ENCODE results near the gene DNMBP.
"Not testable (repeated sequence)": the region's sequence is repeated elsewhere in the genome, so short reads cannot be mapped to it uniquely, and the experiment has no call there.

DNMBP gene

DNA sequence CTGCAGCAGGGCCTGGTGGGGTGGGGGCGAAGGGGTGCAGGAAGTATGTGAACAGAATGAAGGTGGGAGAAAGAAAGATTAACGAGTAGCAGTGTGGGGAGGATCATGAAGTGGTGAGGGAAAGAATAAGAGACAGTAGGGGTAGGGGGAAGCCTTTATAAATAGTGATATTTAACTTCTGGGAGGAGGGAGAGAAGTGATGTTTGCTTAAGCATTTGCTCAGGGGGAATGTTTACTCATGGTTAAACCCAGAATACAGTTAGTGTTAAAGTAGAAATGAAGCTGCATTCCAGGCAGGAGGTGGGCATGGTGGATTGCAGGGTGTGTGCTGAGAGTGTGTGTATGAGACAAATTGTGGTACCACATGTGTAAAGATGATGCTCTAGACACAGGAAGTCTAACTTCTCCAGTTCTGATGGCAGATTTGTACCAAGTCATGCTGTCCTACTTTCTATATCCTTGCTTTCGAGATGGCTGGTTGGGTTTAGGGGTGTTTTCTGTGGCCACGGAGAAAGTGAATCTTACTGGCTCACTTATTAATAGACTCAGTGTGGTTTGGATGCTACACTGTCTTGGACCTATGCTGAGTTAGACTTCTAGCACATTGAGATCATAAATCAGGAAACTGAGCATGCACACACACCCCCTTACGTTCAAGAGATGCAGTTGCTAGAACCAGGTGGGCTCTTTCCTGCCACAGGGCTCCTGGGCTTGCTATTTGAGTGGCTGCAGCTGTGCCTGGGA, 10.6 kb upstream of the DNMBP start:
- no peak overlapping the region for H3K4me3 ChIP-seq (ENCODE audit: low read length in 2 of 2)
- no peaks in the 10 kb centered on the region for H3K27me3 ChIP-seq (ENCODE audit: control insufficient read depth in 2 of 2, insufficient read depth in 2 of 2, low read length in 2 of 2)
- no peaks in the 10 kb centered on the region for H3K9me3 ChIP-seq (ENCODE audit: control insufficient read depth in 2 of 2, low read length in 2 of 2)
- H3K9ac ChIP-seq (ENCODE audit: low read depth in 1 of 2, low read length in 2 of 2), result no peak overlapping the region
- H3K36me3 ChIP-seq (ENCODE audit: control insufficient read depth in 2 of 2, insufficient read depth in 2 of 2, low read length in 2 of 2), result no peaks in the 10 kb centered on the region
- peaks cover 0 to 4% of the 10 kb centered on the region in 2 donors for H3K4me1 ChIP-seq (ENCODE audit: control insufficient read depth in 2 of 2, insufficient read depth in 2 of 2, low read length in 2 of 2)
- no peak overlapping the region for H3K27ac ChIP-seq (ENCODE audit: low read depth in 2 of 2, low read length in 2 of 2)

- Histone ChIP-seq H3K4me1 (ENCODE audit: control insufficient read depth in 2 of 2, insufficient read depth in 2 of 2, low read length in 2 of 2) (peaks cover 0 to 4% of the 10 kb centered on the region in 2 donors), H3K4me3 (ENCODE audit: low read length in 2 of 2) (no peak overlapping the region), H3K27me3 (ENCODE audit: control insufficient read depth in 2 of 2, insufficient read depth in 2 of 2, low read length in 2 of 2) (no peaks in the 10 kb centered on the region), H3K27ac (ENCODE audit: low read depth in 2 of 2, low read length in 2 of 2) (no peak overlapping the region), H3K36me3 (ENCODE audit: control insufficient read depth in 2 of 2, insufficient read depth in 2 of 2, low read length in 2 of 2) (no peaks in the 10 kb centered on the region), H3K9me3 (ENCODE audit: control insufficient read depth in 2 of 2, low read length in 2 of 2) (no peaks in the 10 kb centered on the region), H3K9ac (ENCODE audit: low read depth in 1 of 2, low read length in 2 of 2) (no peak overlapping the region)
Measured at GRCh38 chr10:100019787-100020141, 10.0 kb upstream of the DNMBP start.

- no peak overlapping the region for H3K4me3 ChIP-seq (ENCODE audit: low read length in 2 of 2)
- H3K27me3 ChIP-seq (ENCODE audit: control insufficient read depth in 2 of 2, insufficient read depth in 2 of 2, low read length in 2 of 2), result no peaks in the 10 kb centered on the region
- H3K27ac ChIP-seq (ENCODE audit: low read depth in 2 of 2, low read length in 2 of 2), result no peak overlapping the region
- H3K36me3 ChIP-seq (ENCODE audit: control insufficient read depth in 2 of 2, insufficient read depth in 2 of 2, low read length in 2 of 2), result no peaks in the 10 kb centered on the region
- peaks cover 0 to 6% of the 10 kb centered on the region in 2 donors for H3K4me1 ChIP-seq (ENCODE audit: control insufficient read depth in 2 of 2, insufficient read depth in 2 of 2, low read length in 2 of 2)
- H3K9ac ChIP-seq (ENCODE audit: low read depth in 1 of 2, low read length in 2 of 2), result no peak overlapping the region
- H3K9me3 ChIP-seq (ENCODE audit: control insufficient read depth in 2 of 2, low read length in 2 of 2), result no peaks in the 10 kb centered on the region
Measured at GRCh38 chr10:100014071-100014762, 4.5 kb upstream of the DNMBP start.

DNA sequence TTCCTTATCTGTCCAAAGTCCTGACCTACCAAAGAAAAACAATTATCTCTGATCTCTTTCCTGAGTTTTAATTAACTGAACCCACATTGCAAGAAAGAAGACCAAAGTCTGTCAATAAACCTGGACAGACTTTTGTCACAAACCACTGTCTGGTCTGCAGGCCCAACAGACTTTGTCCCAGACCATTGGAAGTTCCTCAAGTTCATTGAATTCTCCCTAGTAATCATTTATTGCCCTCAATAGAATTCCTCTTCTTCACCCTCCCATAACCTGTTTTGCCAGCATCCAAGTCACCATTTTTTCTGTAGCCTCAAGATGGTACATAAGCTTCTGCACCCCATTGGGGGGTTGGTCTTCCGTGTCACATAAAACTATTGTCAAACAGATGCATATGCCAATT, 3.9 kb upstream of the DNMBP start:
- H3K4me3 ChIP-seq (ENCODE audit: low read length in 2 of 2), result no peak overlapping the region
- no peaks in the 10 kb centered on the region for H3K27me3 ChIP-seq (ENCODE audit: control insufficient read depth in 2 of 2, insufficient read depth in 2 of 2, low read length in 2 of 2)
- H3K9me3 ChIP-seq (ENCODE audit: control insufficient read depth in 2 of 2, low read length in 2 of 2), result no peaks in the 10 kb centered on the region
- H3K27ac ChIP-seq (ENCODE audit: low read depth in 2 of 2, low read length in 2 of 2), result no peak overlapping the region
- no peaks in the 10 kb centered on the region for H3K36me3 ChIP-seq (ENCODE audit: control insufficient read depth in 2 of 2, insufficient read depth in 2 of 2, low read length in 2 of 2)
- no peak overlapping the region for H3K9ac ChIP-seq (ENCODE audit: low read depth in 1 of 2, low read length in 2 of 2)
- H3K4me1 ChIP-seq (ENCODE audit: control insufficient read depth in 2 of 2, insufficient read depth in 2 of 2, low read length in 2 of 2), result peaks cover 4 to 11% of the 10 kb centered on the region in 2 donors

DNA sequence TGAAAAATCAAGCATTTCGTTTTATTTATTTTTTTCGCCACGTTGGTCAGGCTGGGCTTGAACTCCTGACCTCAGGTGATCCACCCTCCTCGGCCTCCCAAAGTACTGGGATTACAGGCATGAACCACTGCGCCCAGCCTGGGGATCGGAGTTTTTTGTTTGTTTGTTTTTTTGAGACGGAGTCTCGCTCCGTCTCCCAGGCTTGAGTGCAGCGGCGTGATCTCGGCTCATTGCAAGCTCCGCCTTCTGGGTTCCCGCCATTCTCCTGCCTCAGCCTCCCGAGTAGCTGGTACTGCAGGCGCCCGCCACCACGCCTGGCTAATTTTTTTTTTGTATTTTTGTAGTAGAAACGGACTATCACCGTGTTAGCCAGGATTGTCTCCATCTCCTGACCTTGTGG, 2.2 kb upstream of the DNMBP start:
- H3K27ac ChIP-seq (ENCODE audit: low read depth in 2 of 2, low read length in 2 of 2); H3K4me3 ChIP-seq (ENCODE audit: low read length in 2 of 2); H3K9me3 ChIP-seq (ENCODE audit: control insufficient read depth in 2 of 2, low read length in 2 of 2); H3K27me3 ChIP-seq (ENCODE audit: control insufficient read depth in 2 of 2, insufficient read depth in 2 of 2, low read length in 2 of 2); H3K36me3 ChIP-seq (ENCODE audit: control insufficient read depth in 2 of 2, insufficient read depth in 2 of 2, low read length in 2 of 2); H3K9ac ChIP-seq (ENCODE audit: low read depth in 1 of 2, low read length in 2 of 2): not testable (repeated sequence)
- H3K4me1 ChIP-seq (ENCODE audit: control insufficient read depth in 2 of 2, insufficient read depth in 2 of 2, low read length in 2 of 2), result peaks cover 12 to 20% of the 10 kb centered on the region in 2 donors

GRCh38 chr10:100009283-100009792, 409 bp downstream of the DNMBP start:
- H3K4me1 ChIP-seq (ENCODE audit: control insufficient read depth in 2 of 2, insufficient read depth in 2 of 2, low read length in 2 of 2), result peaks cover 12 to 24% of the 10 kb centered on the region in 2 donors
- H3K27ac ChIP-seq (ENCODE audit: low read depth in 2 of 2, low read length in 2 of 2), result peak overlapping the region in 1 of 2 donors; percentile 59
- H3K9ac ChIP-seq (ENCODE audit: low read depth in 1 of 2, low read length in 2 of 2), result peak overlapping the region; percentile 74 to 81
- peak overlapping the region; percentile 81 to 95 for H3K4me3 ChIP-seq (ENCODE audit: low read length in 2 of 2)
- H3K36me3 ChIP-seq (ENCODE audit: control insufficient read depth in 2 of 2, insufficient read depth in 2 of 2, low read length in 2 of 2), result no peaks in the 10 kb centered on the region
- H3K9me3 ChIP-seq (ENCODE audit: control insufficient read depth in 2 of 2, low read length in 2 of 2), result no peaks in the 10 kb centered on the region
- no peaks in the 10 kb centered on the region for H3K27me3 ChIP-seq (ENCODE audit: control insufficient read depth in 2 of 2, insufficient read depth in 2 of 2, low read length in 2 of 2)

DNA sequence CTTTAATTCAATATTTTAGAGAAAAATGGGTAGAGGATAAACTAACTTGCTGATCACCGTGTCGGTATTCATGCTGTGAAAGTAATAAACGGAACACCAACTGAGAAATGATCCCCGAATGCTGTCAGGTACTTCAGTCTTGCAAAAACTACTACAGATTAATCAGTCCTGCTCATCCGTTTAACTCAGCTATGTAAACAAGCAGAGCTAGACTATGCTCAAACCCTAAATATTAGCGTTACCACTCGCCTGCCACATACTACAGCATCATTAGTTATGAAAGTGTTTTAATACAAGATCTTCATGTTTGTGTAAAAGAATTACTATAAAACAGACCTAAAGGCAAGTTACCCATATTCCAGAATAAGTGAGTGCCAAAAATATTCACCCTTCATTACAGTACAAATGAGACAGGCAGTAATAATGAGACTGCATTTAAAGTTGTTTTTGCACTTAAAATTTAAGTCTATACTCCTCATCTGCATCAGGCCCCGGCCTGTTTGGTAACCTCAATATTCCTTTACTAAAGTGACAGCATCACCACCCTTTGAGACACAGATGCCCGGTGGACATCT, 952 bp downstream of the DNMBP start:
- peak overlapping the region; percentile 81 to 95 for H3K4me3 ChIP-seq (ENCODE audit: low read length in 2 of 2)
- peak overlapping the region in 1 of 2 donors; percentile 59 for H3K27ac ChIP-seq (ENCODE audit: low read depth in 2 of 2, low read length in 2 of 2)
- peaks cover 12 to 24% of the 10 kb centered on the region in 2 donors for H3K4me1 ChIP-seq (ENCODE audit: control insufficient read depth in 2 of 2, insufficient read depth in 2 of 2, low read length in 2 of 2)
- H3K36me3 ChIP-seq (ENCODE audit: control insufficient read depth in 2 of 2, insufficient read depth in 2 of 2, low read length in 2 of 2), result no peaks in the 10 kb centered on the region
- no peaks in the 10 kb centered on the region for H3K27me3 ChIP-seq (ENCODE audit: control insufficient read depth in 2 of 2, insufficient read depth in 2 of 2, low read length in 2 of 2)
- peak overlapping the region; percentile 74 to 81 for H3K9ac ChIP-seq (ENCODE audit: low read depth in 1 of 2, low read length in 2 of 2)
- H3K9me3 ChIP-seq (ENCODE audit: control insufficient read depth in 2 of 2, low read length in 2 of 2), result no peaks in the 10 kb centered on the region

- H3K27me3 ChIP-seq (ENCODE audit: control insufficient read depth in 2 of 2, insufficient read depth in 2 of 2, low read length in 2 of 2), result no peaks in the 10 kb centered on the region
- no peaks in the 10 kb centered on the region for H3K9me3 ChIP-seq (ENCODE audit: control insufficient read depth in 2 of 2, low read length in 2 of 2)
- peaks cover 12 to 24% of the 10 kb centered on the region in 2 donors for H3K4me1 ChIP-seq (ENCODE audit: control insufficient read depth in 2 of 2, insufficient read depth in 2 of 2, low read length in 2 of 2)
- no peaks in the 10 kb centered on the region for H3K36me3 ChIP-seq (ENCODE audit: control insufficient read depth in 2 of 2, insufficient read depth in 2 of 2, low read length in 2 of 2)
- H3K9ac ChIP-seq (ENCODE audit: low read depth in 1 of 2, low read length in 2 of 2), result peak overlapping the region in 1 of 2 donors; percentile 74
- H3K4me3 ChIP-seq (ENCODE audit: low read length in 2 of 2), result peak overlapping the region in 1 of 2 donors; percentile 95
- no peak overlapping the region for H3K27ac ChIP-seq (ENCODE audit: low read depth in 2 of 2, low read length in 2 of 2)
Measured at GRCh38 chr10:100008142-100008522, 1.6 kb downstream of the DNMBP start.

DNA sequence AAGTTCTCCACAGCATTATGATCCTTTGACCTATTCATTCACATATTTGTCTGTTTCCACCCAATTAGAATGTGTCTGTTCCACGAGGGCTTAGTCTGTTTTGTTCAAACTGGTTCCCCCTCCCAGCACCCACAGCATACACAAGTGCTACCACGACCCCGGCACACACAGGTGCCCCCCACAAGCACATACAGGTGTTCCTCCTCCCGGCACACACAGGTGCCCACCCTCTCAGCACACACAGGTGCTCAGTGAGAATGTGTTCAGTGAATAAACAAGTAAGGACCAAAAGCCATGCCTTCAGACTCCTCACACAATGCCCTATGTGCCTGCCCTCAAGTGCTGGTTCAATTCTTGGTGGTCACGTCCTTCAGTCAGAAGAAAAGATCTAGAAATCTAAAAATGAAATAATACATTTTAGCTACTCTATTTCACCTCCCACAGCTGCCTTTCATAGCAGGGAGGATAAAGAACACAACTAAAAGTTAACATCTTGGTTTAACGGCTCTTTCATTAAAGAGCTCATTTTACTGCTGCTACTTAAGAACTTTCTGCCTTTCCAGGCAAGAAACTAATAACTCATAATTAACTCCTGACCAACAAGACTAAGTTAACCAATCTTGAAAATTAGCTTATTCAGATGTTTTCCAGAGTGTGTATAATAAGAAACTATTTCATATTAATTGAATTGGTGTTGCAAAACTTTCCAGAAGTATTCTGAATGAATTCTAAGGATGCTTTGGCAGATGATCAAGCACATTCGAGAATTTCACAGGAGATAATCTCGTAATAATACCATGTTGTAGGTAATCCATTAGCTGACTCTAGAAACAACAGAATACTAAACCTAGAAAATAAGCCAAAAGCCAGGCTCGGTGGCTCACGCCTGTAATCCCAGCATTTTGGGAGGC, 2.3 kb downstream of the DNMBP start:
- Histone ChIP-seq H3K9ac (ENCODE audit: low read depth in 1 of 2, low read length in 2 of 2) (no peak overlapping the region), H3K27me3 (ENCODE audit: control insufficient read depth in 2 of 2, insufficient read depth in 2 of 2, low read length in 2 of 2) (no peaks in the 10 kb centered on the region), H3K36me3 (ENCODE audit: control insufficient read depth in 2 of 2, insufficient read depth in 2 of 2, low read length in 2 of 2) (no peaks in the 10 kb centered on the region), H3K27ac (ENCODE audit: low read depth in 2 of 2, low read length in 2 of 2) (no peak overlapping the region), H3K4me1 (ENCODE audit: control insufficient read depth in 2 of 2, insufficient read depth in 2 of 2, low read length in 2 of 2) (peaks cover 12 to 24% of the 10 kb centered on the region in 2 donors), H3K9me3 (ENCODE audit: control insufficient read depth in 2 of 2, low read length in 2 of 2) (no peaks in the 10 kb centered on the region), H3K4me3 (ENCODE audit: low read length in 2 of 2) (no peak overlapping the region)

Measured in mucosa of rectum (tissue), 2 donors.